Esophagus squamous epithelium (tissue), 4 donors: ENCODE measurements around the gene IKZF3.

ENCODE experiments used
- CTCF ChIP-seq, 6 experiments: fragments of 450-650 bp in 4 of 6; fragments of 200-600 bp in 2 of 6; sonication (generic) in 2 of 6; IDR thresholded peaks; one replicate each; pipeline ENCODE4 v1.5.1; 2016 to 2019; ENCODE audit warnings: antibody characterized with exemption in 6 of 6, mild to moderate bottlenecking in 4 of 6, moderate library complexity in 4 of 6
- POLR2A ChIP-seq, 4 donors: fragments of 450-650 bp; IDR thresholded peaks; one replicate each; pipeline ENCODE4 v1.6.1; 2017; ENCODE audit warnings: antibody characterized with exemption in 4 of 4, mild to moderate bottlenecking in 4 of 4, moderate library complexity in 3 of 4

DNA sequence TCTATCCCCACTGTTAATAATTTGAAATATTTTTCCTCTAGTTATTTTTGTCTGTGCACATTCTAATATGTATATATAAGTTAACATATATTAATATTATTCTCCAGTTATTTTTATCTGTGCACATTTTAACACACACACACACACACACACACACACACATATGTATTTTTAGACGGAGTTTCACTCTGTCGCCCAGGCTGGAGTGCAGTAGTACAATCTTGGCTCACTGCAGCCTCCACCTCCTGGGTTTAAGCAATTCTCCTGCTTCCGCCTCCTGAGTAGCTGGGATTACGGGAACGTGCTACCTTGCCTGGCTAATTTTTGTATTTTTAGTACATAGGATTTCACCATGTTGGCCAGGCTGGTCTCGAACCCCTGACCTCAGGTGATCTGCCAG, 146.5 kb downstream of the IKZF3 start:
- TF ChIP-seq CTCF (IDR thresholded peaks at IDR 0.05) (no peak), POLR2A (IDR thresholded peaks at IDR 0.05) (no peak)
